Brain microvascular endothelial cell (primary cell): Measurements from ENCODE around the gene NCAM2.

Source experiments
- DNase-seq: peaks from one replicate; pipeline ENCODE4 v3.0.0-alpha.2; 2020
- H3K27ac ChIP-seq: fragments of 250-450 bp; sonication (Bioruptor Pico); 2 replicates; pipeline ENCODE4 v1.5.1; 2020; ENCODE audit warnings: mild to moderate bottlenecking, moderate library complexity
- H3K27me3 ChIP-seq: fragments of 250-450 bp; sonication (Bioruptor Pico); replicated peaks from 2 replicates; pipeline ENCODE4 v1.5.1; 2020; ENCODE audit warnings: mild to moderate bottlenecking
- H3K36me3 ChIP-seq: fragments of 250-450 bp; sonication (Bioruptor Pico); replicated peaks from 2 replicates; pipeline ENCODE4 v1.5.1; 2020; ENCODE audit warnings: mild to moderate bottlenecking
- H3K4me3 ChIP-seq: 2 replicates; pipeline ENCODE4 v1.5.1; 2011; ENCODE audit warnings: low read depth, mild to moderate bottlenecking, control low read depth, low read length, moderate library complexity
- CTCF ChIP-seq: IDR thresholded peaks from 2 replicates; pipeline ENCODE4 v1.5.1; 2011; ENCODE audit warnings: low read depth, mild to moderate bottlenecking, moderate library complexity, low read length, control low read depth, inconsistent platforms; ENCODE audit errors: missing control alignments
- in situ Hi-C: cut with HindIII; loops from 2 replicates; pipeline ENCODE4 v1.10.0; 2017; ENCODE audit warnings: low sequenced_read_pairs, low pct_ligation_motif_present

NCAM2 gene

GRCh38 chr21:21559285-21560045 lies 561.3 kb downstream of the NCAM2 start:
- Histone ChIP-seq H3K27ac (no peak overlapping the region), H3K4me3 (no peak overlapping the region), H3K36me3 (no peaks in the 10 kb centered on the region), H3K27me3 (no peaks in the 10 kb centered on the region)
- in situ Hi-C loops, result no loop called here
- DNase-seq, result no peak
- TF ChIP-seq CTCF, result no peak
